ENCODE data around the gene EFR3B.
"Not testable (repeated sequence)": the region's sequence is repeated elsewhere in the genome, so short reads cannot be mapped to it uniquely, and the experiment has no call there.

EFR3B gene

GRCh38 chr2:25041928-25042320, at the start of gene EFR3B:
Gene EFR3B, plus strand, starts transcription at chr2:25042076. Its CDS starts 237 bp downstream, at chr2:25042313.
- DNase-seq = peak; percentile 83

- no peak for DNase-seq
These were observed 48.3 kb upstream of the EFR3B start for GRCh38 chr2:24993406-24994145.

- DNase-seq = no peak
These were observed 47.6 kb upstream of the EFR3B start for GRCh38 chr2:24994146-24994724.

GRCh38 chr2:24999097-24999496, 42.8 kb upstream of the EFR3B start:
- not testable (repeated sequence) for DNase-seq

GRCh38 chr2:25000036-25000435, 41.8 kb upstream of the EFR3B start:
- no peak for DNase-seq

GRCh38 chr2:25000503-25001324, 41.2 kb upstream of the EFR3B start:
- no peak for DNase-seq

GRCh38 chr2:25001325-25001637, 40.6 kb upstream of the EFR3B start:
- no peak for DNase-seq

- DNase-seq = no peak
These were observed 39.8 kb upstream of the EFR3B start for GRCh38 chr2:25002066-25002465.

GRCh38 chr2:25009954-25010353, 31.9 kb upstream of the EFR3B start:
- no peak for DNase-seq

- not testable (repeated sequence) for DNase-seq
These were observed 30.5 kb upstream of the EFR3B start for GRCh38 chr2:25011342-25011741.

- no peak for DNase-seq
These were observed 27.2 kb upstream of the EFR3B start for GRCh38 chr2:25014631-25015030.

GRCh38 chr2:25018681-25019080, 23.2 kb upstream of the EFR3B start:
- no peak for DNase-seq

- no peak for DNase-seq
These were observed 20.0 kb upstream of the EFR3B start for GRCh38 chr2:25021791-25022362.

GRCh38 chr2:25023333-25023732, 18.5 kb upstream of the EFR3B start:
- DNase-seq = no peak

GRCh38 chr2:25025229-25026007, 16.5 kb upstream of the EFR3B start:
- no peak for DNase-seq

GRCh38 chr2:25026008-25026530, 15.8 kb upstream of the EFR3B start:
- no peak for DNase-seq

GRCh38 chr2:25029183-25029554, 12.7 kb upstream of the EFR3B start:
- DNase-seq = no peak

GRCh38 chr2:25030702-25031101, 11.2 kb upstream of the EFR3B start:
- DNase-seq = no peak

GRCh38 chr2:25032094-25032493, 9.8 kb upstream of the EFR3B start:
- DNase-seq = no peak

GRCh38 chr2:25032901-25033300, 9.0 kb upstream of the EFR3B start:
- no peak for DNase-seq

- DNase-seq = no peak
These were observed 7.8 kb upstream of the EFR3B start for GRCh38 chr2:25034081-25034480.

GRCh38 chr2:25035537-25036220, 6.2 kb upstream of the EFR3B start:
- DNase-seq = no peak
